Measurements from ENCODE around the gene CEBPB. TPM values are rescaled to one million over a fixed set of nuclear protein-coding genes. Genes with fewer than 3 reads are reported as not detected.

The CEBPB gene
- total and polyA plus RNA-seq, 2 donors (not counting 1 experiment from before 2014, with no cell fraction given) = 21.0 to 106 TPM

DNA sequence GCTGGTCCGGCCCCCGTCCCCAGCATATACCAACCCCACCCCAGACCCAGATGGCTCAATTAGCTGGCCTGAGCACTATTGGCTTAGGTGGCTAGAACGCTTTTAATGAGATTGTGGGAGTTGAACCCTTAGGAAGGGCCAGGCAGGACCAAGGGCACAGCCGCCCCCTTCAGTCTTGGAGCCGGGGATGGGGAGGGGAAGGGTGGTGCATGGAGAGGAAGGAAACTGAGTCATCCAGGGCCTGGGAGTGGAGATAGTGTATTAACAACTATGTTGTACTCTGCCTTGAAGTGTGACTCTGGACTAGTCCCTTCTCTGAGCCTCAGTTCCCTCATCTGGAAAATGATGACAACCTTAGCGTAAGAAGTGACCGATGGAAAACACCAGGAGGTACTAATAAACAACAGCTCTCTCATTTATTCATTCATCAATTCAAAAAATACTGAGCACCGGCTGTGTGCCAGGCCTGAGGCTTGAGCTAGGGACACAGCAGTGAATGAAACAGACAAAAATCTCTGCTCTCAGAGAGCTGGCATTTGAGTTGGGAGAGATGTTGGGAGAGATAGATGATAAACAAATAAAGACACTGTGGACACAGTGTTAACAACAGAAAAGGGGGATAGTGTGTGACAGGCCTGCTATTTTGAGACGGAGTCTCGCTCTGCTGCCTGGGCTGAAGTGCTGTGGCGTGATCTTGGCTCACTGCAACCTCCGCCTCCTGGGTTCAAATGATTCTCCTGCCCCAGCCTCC is 48.6 kb upstream of the CEBPB start:
- no peaks in the 10 kb centered on the region for H3K27me3 ChIP-seq (ENCODE audit: control insufficient read depth, insufficient read depth, low read length)
- H3K36me3 ChIP-seq (ENCODE audit: control insufficient read depth, insufficient read depth, low read length) = peaks cover 26% of the 10 kb centered on the region
- H3K79me2 ChIP-seq (ENCODE audit: control insufficient read depth, insufficient read depth, low read length) = peaks cover 64% of the 10 kb centered on the region
- no peak overlapping the region for H3K9ac ChIP-seq (ENCODE audit: insufficient read depth, low read length)
- H2AFZ ChIP-seq (ENCODE audit: low read length) = no peak overlapping the region
- H3K4me2 ChIP-seq (ENCODE audit: extremely low read depth, insufficient read depth, low read length) = no peak overlapping the region
- DNase-seq (ENCODE audit: low read depth in 2 of 2) = no peak
- H3K4me3 ChIP-seq (replicated peaks in 1 of 4; ENCODE audit: control extremely low read depth in 1 of 4, insufficient read depth in 1 of 4, low read depth in 3 of 4, low read length in 4 of 4) = no peak overlapping the region
- H4K20me1 ChIP-seq (ENCODE audit: control insufficient read depth, extremely low read depth, insufficient read depth, low read length) = no peaks in the 10 kb centered on the region
- H3K4me1 ChIP-seq (ENCODE audit: control insufficient read depth, extremely low read depth, insufficient read depth, low read length) = peaks cover 36% of the 10 kb centered on the region
- no peaks in the 10 kb centered on the region for H3K9me3 ChIP-seq (ENCODE audit: control insufficient read depth, insufficient read depth, low read depth, low read length)
- no peak overlapping the region for H3K27ac ChIP-seq (ENCODE audit: insufficient read depth, low read length)
- no peak for TF ChIP-seq EZH2 (IDR thresholded peaks at IDR 0.05; ENCODE audit: low read length, missing control alignments)
- TF ChIP-seq, protein P1, sequence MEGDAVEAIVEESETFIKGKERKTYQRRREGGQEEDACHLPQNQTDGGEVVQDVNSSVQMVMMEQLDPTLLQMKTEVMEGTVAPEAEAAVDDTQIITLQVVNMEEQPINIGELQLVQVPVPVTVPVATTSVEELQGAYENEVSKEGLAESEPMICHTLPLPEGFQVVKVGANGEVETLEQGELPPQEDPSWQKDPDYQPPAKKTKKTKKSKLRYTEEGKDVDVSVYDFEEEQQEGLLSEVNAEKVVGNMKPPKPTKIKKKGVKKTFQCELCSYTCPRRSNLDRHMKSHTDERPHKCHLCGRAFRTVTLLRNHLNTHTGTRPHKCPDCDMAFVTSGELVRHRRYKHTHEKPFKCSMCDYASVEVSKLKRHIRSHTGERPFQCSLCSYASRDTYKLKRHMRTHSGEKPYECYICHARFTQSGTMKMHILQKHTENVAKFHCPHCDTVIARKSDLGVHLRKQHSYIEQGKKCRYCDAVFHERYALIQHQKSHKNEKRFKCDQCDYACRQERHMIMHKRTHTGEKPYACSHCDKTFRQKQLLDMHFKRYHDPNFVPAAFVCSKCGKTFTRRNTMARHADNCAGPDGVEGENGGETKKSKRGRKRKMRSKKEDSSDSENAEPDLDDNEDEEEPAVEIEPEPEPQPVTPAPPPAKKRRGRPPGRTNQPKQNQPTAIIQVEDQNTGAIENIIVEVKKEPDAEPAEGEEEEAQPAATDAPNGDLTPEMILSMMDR (conservative IDR thresholded peaks at IDR 0.05 in 1 of 2, IDR thresholded peaks at IDR 0.05 in 1 of 2; ENCODE audit: low read depth in 1 of 2, low read length in 2 of 2) = no peak

DNA sequence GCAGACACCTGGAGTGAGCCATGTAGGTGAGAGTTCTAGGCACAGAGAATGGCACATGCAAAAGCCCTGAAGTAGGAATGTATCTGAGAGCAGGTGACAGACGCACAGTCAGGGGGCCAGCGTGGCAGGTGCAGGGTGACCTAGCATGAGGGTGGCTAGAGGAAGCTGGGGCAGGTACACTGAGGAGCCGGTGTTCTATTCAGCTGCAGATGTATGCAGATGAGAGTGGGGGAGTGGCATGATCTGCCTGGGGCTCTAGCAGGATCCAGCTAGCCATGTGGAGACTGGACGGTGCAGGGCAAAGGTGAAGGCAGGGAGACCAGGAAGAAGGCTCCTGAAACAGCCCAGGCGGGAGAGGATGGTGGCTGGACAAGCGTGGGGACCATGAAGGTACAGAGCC is 47.8 kb upstream of the CEBPB start:
- Histone ChIP-seq H3K27me3 (ENCODE audit: control insufficient read depth, insufficient read depth, low read length) (no peaks in the 10 kb centered on the region), H3K4me2 (ENCODE audit: extremely low read depth, insufficient read depth, low read length) (no peak overlapping the region), H3K9ac (ENCODE audit: insufficient read depth, low read length) (no peak overlapping the region), H3K36me3 (ENCODE audit: control insufficient read depth, insufficient read depth, low read length) (peaks cover 28% of the 10 kb centered on the region), H3K9me3 (ENCODE audit: control insufficient read depth, insufficient read depth, low read depth, low read length) (no peaks in the 10 kb centered on the region), H3K27ac (ENCODE audit: insufficient read depth, low read length) (no peak overlapping the region), H3K4me3 (replicated peaks in 1 of 4; ENCODE audit: control extremely low read depth in 1 of 4, insufficient read depth in 1 of 4, low read depth in 3 of 4, low read length in 4 of 4) (no peak overlapping the region), H2AFZ (ENCODE audit: low read length) (no peak overlapping the region), H4K20me1 (ENCODE audit: control insufficient read depth, extremely low read depth, insufficient read depth, low read length) (no peaks in the 10 kb centered on the region), H3K4me1 (ENCODE audit: control insufficient read depth, extremely low read depth, insufficient read depth, low read length) (peaks cover 33% of the 10 kb centered on the region), H3K79me2 (ENCODE audit: control insufficient read depth, insufficient read depth, low read length) (peaks cover 66% of the 10 kb centered on the region)
- no peak for TF ChIP-seq EZH2 (IDR thresholded peaks at IDR 0.05; ENCODE audit: low read length, missing control alignments)
- TF ChIP-seq, protein P1 (conservative IDR thresholded peaks at IDR 0.05 in 1 of 2, IDR thresholded peaks at IDR 0.05 in 1 of 2; ENCODE audit: low read depth in 1 of 2, low read length in 2 of 2) = no peak
- no peak for DNase-seq (ENCODE audit: low read depth in 2 of 2)

DNA sequence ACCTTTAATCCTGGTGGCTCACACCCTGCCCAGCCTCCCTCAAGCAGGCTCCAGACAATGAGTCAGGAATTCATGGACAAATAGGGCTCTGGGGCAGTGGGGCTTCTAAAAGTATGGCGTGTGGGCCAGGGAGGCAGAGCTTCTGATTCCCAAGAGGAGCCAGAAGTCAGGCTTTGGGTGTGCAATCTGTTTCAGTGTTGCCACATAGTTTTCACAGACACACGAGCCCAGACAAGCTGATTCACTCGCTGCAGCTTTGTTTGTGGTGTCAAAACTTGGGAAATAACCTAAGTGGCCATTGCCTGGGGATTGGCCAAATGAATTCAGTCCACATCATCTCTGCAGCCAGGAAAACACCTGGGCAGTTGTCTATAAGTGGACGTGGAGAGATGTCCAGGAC is 46.3 kb upstream of the CEBPB start:
- Histone ChIP-seq H3K27ac (ENCODE audit: insufficient read depth, low read length) (peak overlapping the region; percentile 51), H4K20me1 (ENCODE audit: control insufficient read depth, extremely low read depth, insufficient read depth, low read length) (no peaks in the 10 kb centered on the region), H2AFZ (ENCODE audit: low read length) (no peak overlapping the region), H3K36me3 (ENCODE audit: control insufficient read depth, insufficient read depth, low read length) (peaks cover 30% of the 10 kb centered on the region), H3K9me3 (ENCODE audit: control insufficient read depth, insufficient read depth, low read depth, low read length) (no peaks in the 10 kb centered on the region), H3K9ac (ENCODE audit: insufficient read depth, low read length) (no peak overlapping the region), H3K4me3 (replicated peaks in 1 of 4; ENCODE audit: control extremely low read depth in 1 of 4, insufficient read depth in 1 of 4, low read depth in 3 of 4, low read length in 4 of 4) (no peak overlapping the region), H3K79me2 (ENCODE audit: control insufficient read depth, insufficient read depth, low read length) (peaks cover 69% of the 10 kb centered on the region), H3K27me3 (ENCODE audit: control insufficient read depth, insufficient read depth, low read length) (no peaks in the 10 kb centered on the region), H3K4me1 (ENCODE audit: control insufficient read depth, extremely low read depth, insufficient read depth, low read length) (peaks cover 23% of the 10 kb centered on the region), H3K4me2 (ENCODE audit: extremely low read depth, insufficient read depth, low read length) (no peak overlapping the region)
- peak; percentile 97 to 98 for DNase-seq (ENCODE audit: low read depth in 2 of 2)
- TF ChIP-seq, protein P1 (conservative IDR thresholded peaks at IDR 0.05 in 1 of 2, IDR thresholded peaks at IDR 0.05 in 1 of 2; ENCODE audit: low read depth in 1 of 2, low read length in 2 of 2) = no peak
- no peak for TF ChIP-seq EZH2 (IDR thresholded peaks at IDR 0.05; ENCODE audit: low read length, missing control alignments)

Measured in fibroblast of lung (primary cell).